Measurements from ENCODE around the gene IP6K3. TPM values are rescaled to one million over a fixed set of nuclear protein-coding genes. Genes with fewer than 3 reads are reported as not detected.

The IP6K3 gene
- total and polyA plus RNA-seq, 2 donors (not counting 1 experiment from before 2014, with no cell fraction given): not detected

DNA sequence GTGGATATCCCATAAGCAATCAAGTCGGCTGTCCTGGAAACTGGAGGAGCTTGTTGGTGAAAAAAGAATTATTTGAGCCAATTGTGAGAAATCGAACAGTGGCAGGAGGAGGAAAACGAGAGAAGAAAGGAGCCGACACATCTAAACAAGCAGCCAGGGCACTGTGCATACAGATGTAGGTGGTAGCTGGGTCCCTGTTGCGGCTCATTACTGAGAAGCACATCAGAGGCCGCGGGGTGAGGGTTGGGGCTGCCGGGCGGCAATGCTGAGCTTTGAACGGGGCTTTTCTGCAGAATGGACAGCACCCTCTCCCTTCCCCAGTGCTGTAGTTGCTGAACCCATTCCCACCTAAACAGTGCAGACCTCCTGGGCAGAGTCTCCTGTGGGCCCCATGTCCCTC lies 46.3 kb upstream of the IP6K3 start:
- H3K4me3 Mint-ChIP-seq: no peak overlapping the region
- intact Hi-C loops (cut with micrococcal nuclease): no loop called here
- TF ChIP-seq EZH2 (IDR thresholded peaks at IDR 0.05; ENCODE audit: borderline replicate concordance, insufficient read depth, low read depth, low read length, poor library complexity, severe bottlenecking): no peak
- TF ChIP-seq, protein P1, sequence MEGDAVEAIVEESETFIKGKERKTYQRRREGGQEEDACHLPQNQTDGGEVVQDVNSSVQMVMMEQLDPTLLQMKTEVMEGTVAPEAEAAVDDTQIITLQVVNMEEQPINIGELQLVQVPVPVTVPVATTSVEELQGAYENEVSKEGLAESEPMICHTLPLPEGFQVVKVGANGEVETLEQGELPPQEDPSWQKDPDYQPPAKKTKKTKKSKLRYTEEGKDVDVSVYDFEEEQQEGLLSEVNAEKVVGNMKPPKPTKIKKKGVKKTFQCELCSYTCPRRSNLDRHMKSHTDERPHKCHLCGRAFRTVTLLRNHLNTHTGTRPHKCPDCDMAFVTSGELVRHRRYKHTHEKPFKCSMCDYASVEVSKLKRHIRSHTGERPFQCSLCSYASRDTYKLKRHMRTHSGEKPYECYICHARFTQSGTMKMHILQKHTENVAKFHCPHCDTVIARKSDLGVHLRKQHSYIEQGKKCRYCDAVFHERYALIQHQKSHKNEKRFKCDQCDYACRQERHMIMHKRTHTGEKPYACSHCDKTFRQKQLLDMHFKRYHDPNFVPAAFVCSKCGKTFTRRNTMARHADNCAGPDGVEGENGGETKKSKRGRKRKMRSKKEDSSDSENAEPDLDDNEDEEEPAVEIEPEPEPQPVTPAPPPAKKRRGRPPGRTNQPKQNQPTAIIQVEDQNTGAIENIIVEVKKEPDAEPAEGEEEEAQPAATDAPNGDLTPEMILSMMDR (IDR thresholded peaks at IDR 0.05): no peak
- peaks cover 0 to 11% (median 0%) of the 10 kb centered on the region in 4 experiments for H3K27me3 ChIP-seq (replicated peaks in 1 of 4; ENCODE audit: control extremely low read depth in 1 of 4, control insufficient read depth in 3 of 4, insufficient read depth in 4 of 4, low read length in 3 of 4)
- H3K27me3 Mint-ChIP-seq: peaks cover 25% of the 10 kb centered on the region
- H3K4me1 Mint-ChIP-seq: peaks cover 9% of the 10 kb centered on the region
- no peak for ATAC-seq (ENCODE audit: low read depth)
- no peaks in the 10 kb centered on the region for H4K20me1 ChIP-seq (ENCODE audit: control insufficient read depth, insufficient read depth, low read length, poor library complexity, severe bottlenecking)
- H3K9me3 ChIP-seq (ENCODE audit: control extremely low read depth in 1 of 3, control insufficient read depth in 2 of 3, insufficient read depth in 1 of 3, low read length in 2 of 3): no peaks in the 10 kb centered on the region
- H3K4me3 ChIP-seq (ENCODE audit: control extremely low read depth in 1 of 5, extremely low read depth in 1 of 5, insufficient read depth in 1 of 5, low read depth in 2 of 5, low read length in 4 of 5): no peak overlapping the region
- H2AFZ ChIP-seq (ENCODE audit: insufficient read depth, low read depth, low read length, poor library complexity, severe bottlenecking): no peak overlapping the region
- no peaks in the 10 kb centered on the region for H3K36me3 ChIP-seq (replicated peaks in 1 of 2; ENCODE audit: control extremely low read depth in 1 of 2, control insufficient read depth in 1 of 2, extremely low read depth in 1 of 2, insufficient read depth in 2 of 2, low read length in 1 of 2)
- H3K27ac Mint-ChIP-seq: no peak overlapping the region
- H3K4me1 ChIP-seq (ENCODE audit: control insufficient read depth in 2 of 2, insufficient read depth in 2 of 2, low read length in 2 of 2): peaks cover 4 to 7% of the 10 kb centered on the region in 2 donors
- POLR2A ChIA-PET: no interaction called here
- H3K79me2 ChIP-seq (ENCODE audit: control insufficient read depth, insufficient read depth, low read length): peaks cover 3% of the 10 kb centered on the region
- H3K4me2 ChIP-seq (replicated peaks; ENCODE audit: low read depth, low read length, poor library complexity, severe bottlenecking): no peak overlapping the region
- H3K27ac ChIP-seq (ENCODE audit: low read length in 2 of 2): no peak overlapping the region
- CTCF ChIA-PET: no interaction called here
- no peaks in the 10 kb centered on the region for H3K9me3 Mint-ChIP-seq (ENCODE audit: insufficient read depth)
- no peak for DNase-seq
- WGBS (ENCODE audit: insufficient coverage): 86% methylated on average over 8 of the region's 10 CpGs
- no peak overlapping the region for H3K9ac ChIP-seq (ENCODE audit: low read length)

DNA sequence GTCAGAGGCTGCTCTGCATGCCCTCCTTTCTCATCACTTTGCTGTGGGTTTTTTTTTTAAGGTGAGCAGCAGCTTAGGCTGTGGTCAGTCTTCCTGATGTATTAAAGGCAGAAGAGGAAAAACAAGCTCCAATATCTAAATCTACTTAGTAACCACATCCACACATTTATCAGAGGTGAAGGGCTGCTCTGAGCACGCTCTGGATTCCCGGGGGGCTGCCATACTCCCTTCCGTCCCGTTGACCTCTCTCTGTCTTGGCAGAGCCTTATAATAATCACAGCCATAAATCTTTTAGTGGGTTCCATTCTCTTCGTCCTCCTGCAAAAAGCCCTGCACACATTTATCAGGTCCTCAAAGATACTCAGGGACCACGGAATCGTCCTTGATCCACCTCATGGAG lies 44.9 kb upstream of the IP6K3 start:
- TF ChIP-seq EZH2 (IDR thresholded peaks at IDR 0.05; ENCODE audit: borderline replicate concordance, insufficient read depth, low read depth, low read length, poor library complexity, severe bottlenecking): no peak
- TF ChIP-seq, protein P1 (IDR thresholded peaks at IDR 0.05): no peak
- DNase-seq (no peak), ATAC-seq (ENCODE audit: low read depth) (no peak)
- Histone ChIP-seq H3K27me3 (replicated peaks in 1 of 4; ENCODE audit: control extremely low read depth in 1 of 4, control insufficient read depth in 3 of 4, insufficient read depth in 4 of 4, low read length in 3 of 4) (peaks cover 0 to 7% (median 0%) of the 10 kb centered on the region in 4 experiments), H3K4me1 (ENCODE audit: control insufficient read depth in 2 of 2, insufficient read depth in 2 of 2, low read length in 2 of 2) (peaks cover 18 to 20% of the 10 kb centered on the region in 2 donors), H3K9me3 (ENCODE audit: control extremely low read depth in 1 of 3, control insufficient read depth in 2 of 3, insufficient read depth in 1 of 3, low read length in 2 of 3) (no peaks in the 10 kb centered on the region), H4K20me1 (ENCODE audit: control insufficient read depth, insufficient read depth, low read length, poor library complexity, severe bottlenecking) (peaks cover 14% of the 10 kb centered on the region), H3K4me2 (replicated peaks; ENCODE audit: low read depth, low read length, poor library complexity, severe bottlenecking) (no peak overlapping the region), H3K27ac (ENCODE audit: low read length in 2 of 2) (no peak overlapping the region), H3K36me3 (replicated peaks in 1 of 2; ENCODE audit: control extremely low read depth in 1 of 2, control insufficient read depth in 1 of 2, extremely low read depth in 1 of 2, insufficient read depth in 2 of 2, low read length in 1 of 2) (no peaks in the 10 kb centered on the region), H3K79me2 (ENCODE audit: control insufficient read depth, insufficient read depth, low read length) (peaks cover 16% of the 10 kb centered on the region), H2AFZ (ENCODE audit: insufficient read depth, low read depth, low read length, poor library complexity, severe bottlenecking) (no peak overlapping the region), H3K9ac (ENCODE audit: low read length) (no peak overlapping the region), H3K4me3 (ENCODE audit: control extremely low read depth in 1 of 5, extremely low read depth in 1 of 5, insufficient read depth in 1 of 5, low read depth in 2 of 5, low read length in 4 of 5) (no peak overlapping the region)
- POLR2A ChIA-PET: interaction anchor here (0.5 kb wide), 1 partner anchor 171 kb away, joined by 3 read pairs; the partner anchor contains the start of gene ITPR3
- intact Hi-C loops (cut with micrococcal nuclease): no loop called here
- WGBS (ENCODE audit: insufficient coverage): 69% methylated on average over 5 of the region's 7 CpGs
- H3K4me3 Mint-ChIP-seq: no peak overlapping the region
- no peak overlapping the region for H3K27ac Mint-ChIP-seq
- peaks cover 22% of the 10 kb centered on the region for H3K4me1 Mint-ChIP-seq
- CTCF ChIA-PET: no interaction called here
- peaks cover 14% of the 10 kb centered on the region for H3K27me3 Mint-ChIP-seq
- no peaks in the 10 kb centered on the region for H3K9me3 Mint-ChIP-seq (ENCODE audit: insufficient read depth)
